IPS-20b (cell line): ENCODE measurements around the gene CCNY.
"Not testable (repeated sequence)": the region's sequence is repeated elsewhere in the genome, so short reads cannot be mapped to it uniquely, and the experiment has no call there.

Experiments used
- H3K27ac ChIP-seq: one replicate; pipeline ENCODE4 v1.5.1; 2013; ENCODE audit warnings: low read length
- H3K27me3 ChIP-seq: 2 replicates; pipeline ENCODE4 v1.6.1; 2013; ENCODE audit warnings: mild to moderate bottlenecking, low read length, inconsistent platforms; ENCODE audit not compliant: insufficient read depth
- H3K36me3 ChIP-seq: 2 replicates; pipeline ENCODE4 v1.6.1; 2013; ENCODE audit warnings: low read depth, mild to moderate bottlenecking, inconsistent platforms, low read length, moderate library complexity; ENCODE audit not compliant: insufficient read depth
- H3K4me1 ChIP-seq: 2 replicates; pipeline ENCODE4 v1.6.1; 2013; ENCODE audit warnings: mild to moderate bottlenecking, control low read depth, inconsistent platforms, low read length, moderate library complexity; ENCODE audit not compliant: insufficient read depth
- H3K4me3 ChIP-seq: 2 replicates; pipeline ENCODE4 v1.5.1; 2013; ENCODE audit warnings: mild to moderate bottlenecking, low read length, inconsistent platforms
- H3K9ac ChIP-seq: 2 replicates; pipeline ENCODE4 v1.6.1; 2013; ENCODE audit warnings: low read depth, mild to moderate bottlenecking, inconsistent platforms, low read length, moderate library complexity
- H3K9me3 ChIP-seq: 2 replicates; pipeline ENCODE4 v1.6.1; 2013; ENCODE audit warnings: mild to moderate bottlenecking, low read depth, low read length, inconsistent platforms; ENCODE audit not compliant: insufficient read depth

Gene CCNY

DNA sequence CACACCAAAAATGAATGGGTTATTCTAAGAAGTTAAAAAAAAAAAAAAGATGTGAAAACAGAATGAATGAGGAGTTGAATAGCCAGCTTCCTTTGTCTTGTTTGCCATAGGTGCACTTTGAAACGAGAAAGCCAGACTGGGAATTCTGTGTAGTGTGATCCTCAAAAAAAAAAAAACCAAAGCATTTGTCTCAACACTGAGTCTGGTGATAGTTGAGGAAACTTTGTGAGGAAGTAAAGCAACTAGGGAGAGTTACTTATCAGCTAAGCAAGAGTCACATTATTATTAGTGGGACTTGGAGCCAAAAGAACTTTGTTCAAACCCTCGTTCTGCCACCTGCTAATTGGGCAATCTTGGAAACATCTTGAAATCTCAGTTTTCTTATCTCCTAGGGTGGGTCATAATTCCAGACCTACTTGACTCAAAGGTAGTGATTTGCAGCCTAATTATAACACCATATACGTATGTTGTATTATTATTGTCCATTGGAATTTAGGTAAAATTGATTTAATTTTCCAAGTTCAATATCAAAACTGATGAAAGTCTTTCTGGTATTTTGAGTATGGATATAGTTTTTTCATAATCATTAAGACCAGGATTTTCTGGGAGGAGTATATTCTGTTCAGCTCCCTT is 169.0 kb downstream of the CCNY start:
- H3K9me3 ChIP-seq, result no peaks in the 10 kb centered on the region
- H3K27me3 ChIP-seq, result no peaks in the 10 kb centered on the region
- no peak overlapping the region for H3K27ac ChIP-seq
- peaks cover 9% of the 10 kb centered on the region; the same call in 1 of the 2 replicates for H3K4me1 ChIP-seq
- H3K4me3 ChIP-seq, result no peak overlapping the region
- H3K36me3 ChIP-seq, result no peaks in the 10 kb centered on the region
- H3K9ac ChIP-seq, result peak overlapping the region; percentile 40; the same call in 1 of the 2 replicates

DNA sequence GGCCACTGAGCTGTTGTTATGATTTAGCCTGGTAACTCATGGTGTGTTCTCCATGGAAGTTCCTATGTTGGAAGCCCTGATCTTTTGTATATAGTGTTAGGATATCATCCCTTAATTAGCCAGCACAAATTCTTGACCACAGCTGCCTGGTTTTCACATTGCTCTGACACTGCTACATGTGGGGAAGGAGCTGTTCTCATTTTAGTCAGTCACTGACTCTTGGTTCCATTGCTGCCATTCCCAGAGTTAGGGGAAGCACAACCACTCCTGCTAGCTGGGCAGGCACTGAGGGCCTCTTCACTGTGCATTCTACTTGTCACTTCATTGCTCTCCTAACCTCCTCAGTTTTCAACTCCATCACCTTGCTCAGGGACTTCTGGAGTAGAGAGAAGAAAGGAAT is 170.4 kb downstream of the CCNY start:
- H3K27ac ChIP-seq, result no peak overlapping the region

DNA sequence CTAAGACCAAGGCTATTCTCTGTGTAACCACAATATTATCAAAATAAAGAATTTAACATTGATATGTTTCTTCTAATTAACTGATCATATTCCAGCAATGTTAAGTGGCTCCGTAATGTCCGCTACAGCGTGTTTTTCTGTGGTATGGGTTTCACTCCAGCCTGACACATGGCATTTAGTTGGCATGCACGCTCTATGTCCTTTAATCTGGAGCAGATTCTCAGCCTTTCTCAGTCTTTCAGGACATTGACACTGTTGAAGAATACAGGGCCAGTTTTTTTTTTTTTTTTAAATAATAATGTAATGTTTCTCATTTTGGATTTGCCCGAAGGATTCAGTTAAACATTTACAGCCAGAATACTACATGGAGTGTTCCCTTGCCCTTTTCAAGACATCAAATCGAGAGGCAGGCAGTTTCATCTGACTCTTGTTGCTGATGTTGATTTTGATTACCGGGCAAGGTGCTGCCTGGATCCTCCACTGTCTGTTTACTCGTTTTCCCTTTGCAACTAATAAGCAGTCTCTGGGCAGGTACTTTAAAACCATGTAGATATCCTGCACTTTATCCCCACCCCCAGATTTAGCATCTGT is 171.3 kb downstream of the CCNY start:
- H3K27ac ChIP-seq, result no peak overlapping the region
- no peak overlapping the region for H3K9ac ChIP-seq
- H3K36me3 ChIP-seq, result no peaks in the 10 kb centered on the region
- peaks cover 9% of the 10 kb centered on the region; the same call in 1 of the 2 replicates for H3K4me1 ChIP-seq
- H3K4me3 ChIP-seq, result no peak overlapping the region
- H3K27me3 ChIP-seq, result no peaks in the 10 kb centered on the region
- no peaks in the 10 kb centered on the region for H3K9me3 ChIP-seq

More for the DNA sequence above, 170.4 kb downstream of the CCNY start:
- Histone ChIP-seq H3K9ac (no peak overlapping the region), H3K4me1 (peaks cover 9% of the 10 kb centered on the region; the same call in 1 of the 2 replicates), H3K9me3 (no peaks in the 10 kb centered on the region), H3K4me3 (no peak overlapping the region), H3K27me3 (no peaks in the 10 kb centered on the region), H3K36me3 (no peaks in the 10 kb centered on the region)

DNA sequence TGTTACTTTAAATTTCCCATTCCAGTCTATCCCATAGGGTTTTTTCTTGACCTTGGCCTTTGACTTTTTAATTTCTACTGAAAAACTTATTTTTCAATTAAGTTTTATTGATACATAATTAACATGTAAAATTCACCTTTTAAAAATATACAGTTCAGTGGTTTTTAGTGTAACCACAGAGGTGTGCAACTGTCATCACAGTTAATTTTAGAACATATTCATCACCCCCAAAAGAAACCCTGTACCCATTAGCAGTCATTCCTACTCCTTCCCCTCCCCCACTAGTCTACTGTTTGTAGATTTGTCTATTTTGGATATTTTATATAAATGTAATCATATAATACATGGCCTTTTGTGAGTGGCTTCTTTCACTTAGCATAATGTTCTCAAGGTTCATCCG is 172.3 kb downstream of the CCNY start:
- Histone ChIP-seq H3K4me3 (no peak overlapping the region), H3K9ac (no peak overlapping the region), H3K27me3 (no peaks in the 10 kb centered on the region), H3K27ac (no peak overlapping the region), H3K36me3 (no peaks in the 10 kb centered on the region), H3K4me1 (peaks cover 6% of the 10 kb centered on the region; the same call in 1 of the 2 replicates), H3K9me3 (no peaks in the 10 kb centered on the region)

DNA sequence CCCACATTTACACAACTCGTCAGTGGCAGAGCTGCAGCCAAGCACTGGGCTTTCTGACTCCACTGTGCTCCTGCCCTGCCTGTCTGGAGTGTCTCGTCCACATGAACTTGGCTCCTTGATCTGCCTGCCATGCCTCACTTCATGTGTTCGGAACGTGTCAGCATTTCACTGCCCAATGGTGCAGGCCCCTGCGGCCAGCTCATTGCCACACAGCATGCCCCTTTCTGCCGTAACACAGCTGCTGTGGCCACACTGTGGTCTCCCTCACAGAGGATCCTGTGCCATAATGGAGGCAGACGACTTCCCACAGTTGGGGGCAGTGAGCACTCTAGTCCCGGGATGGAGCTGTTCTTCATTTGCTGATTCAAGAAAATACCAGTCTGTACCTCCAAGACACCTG is 174.6 kb downstream of the CCNY start:
- H3K4me3 ChIP-seq, result no peak overlapping the region

DNA sequence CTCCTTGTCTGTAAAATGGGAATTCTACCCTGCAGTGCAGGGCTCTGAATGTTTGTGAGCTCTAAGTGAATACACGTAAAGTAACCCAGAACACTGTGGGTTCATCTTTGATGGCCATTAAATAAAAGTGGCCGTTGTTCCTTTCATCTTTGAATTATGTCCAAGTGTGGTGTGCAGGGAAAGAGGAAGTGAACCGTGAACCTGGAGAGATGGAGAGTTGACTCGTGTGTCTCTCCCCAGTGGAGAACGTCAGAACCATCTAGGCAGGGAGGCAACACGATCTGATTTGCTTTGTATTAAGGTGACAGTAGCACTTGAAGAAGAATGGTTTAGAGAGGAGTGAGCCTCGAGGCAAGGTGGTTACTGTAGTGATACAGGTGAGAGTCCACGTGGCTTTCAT is 175.3 kb downstream of the CCNY start:
- H3K36me3 ChIP-seq, result no peaks in the 10 kb centered on the region
- no peaks in the 10 kb centered on the region for H3K9me3 ChIP-seq
- no peak overlapping the region for H3K27ac ChIP-seq
- H3K9ac ChIP-seq, result no peak overlapping the region
- no peaks in the 10 kb centered on the region for H3K27me3 ChIP-seq
- no peak overlapping the region for H3K4me3 ChIP-seq
- peaks cover 3% of the 10 kb centered on the region; the same call in 1 of the 2 replicates for H3K4me1 ChIP-seq

More for the DNA sequence above, 174.6 kb downstream of the CCNY start:
- Histone ChIP-seq H3K9ac (no peak overlapping the region), H3K36me3 (no peaks in the 10 kb centered on the region), H3K27ac (no peak overlapping the region), H3K9me3 (no peaks in the 10 kb centered on the region), H3K27me3 (no peaks in the 10 kb centered on the region), H3K4me1 (peaks cover 3% of the 10 kb centered on the region; the same call in 1 of the 2 replicates)

DNA sequence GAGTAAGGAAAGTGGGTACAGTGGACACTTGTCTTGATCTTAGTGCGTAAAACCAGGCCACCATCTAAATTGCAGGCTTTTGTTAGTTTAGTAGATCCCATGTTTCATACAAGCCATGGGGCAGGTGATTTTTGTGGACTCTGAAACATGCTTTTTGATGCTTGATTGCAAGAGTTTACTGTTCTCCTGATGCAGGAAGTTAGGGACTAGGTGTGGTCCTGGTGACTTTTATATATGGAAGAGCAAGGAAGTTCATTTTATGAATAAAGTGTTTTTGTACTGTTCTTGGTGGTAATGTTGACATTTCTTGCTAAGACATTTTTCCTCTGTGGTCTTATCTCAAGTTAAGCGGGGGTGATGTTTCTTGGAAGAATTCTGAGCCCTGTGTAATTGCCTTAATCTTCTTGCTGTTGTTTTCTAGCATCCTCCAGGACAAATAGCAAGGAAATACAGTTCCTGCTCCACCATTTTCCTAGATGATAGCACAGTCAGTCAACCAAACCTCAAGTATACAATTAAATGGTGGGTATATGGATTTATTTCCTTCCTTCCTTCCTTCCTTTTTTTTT is 179.9 kb downstream of the CCNY start:
- peaks cover 17% of the 10 kb centered on the region for H3K4me1 ChIP-seq
- H3K9ac ChIP-seq, result no peak overlapping the region
- no peak overlapping the region for H3K4me3 ChIP-seq
- no peak overlapping the region for H3K27ac ChIP-seq
- no peaks in the 10 kb centered on the region for H3K9me3 ChIP-seq
- no peaks in the 10 kb centered on the region for H3K27me3 ChIP-seq
- no peaks in the 10 kb centered on the region for H3K36me3 ChIP-seq

DNA sequence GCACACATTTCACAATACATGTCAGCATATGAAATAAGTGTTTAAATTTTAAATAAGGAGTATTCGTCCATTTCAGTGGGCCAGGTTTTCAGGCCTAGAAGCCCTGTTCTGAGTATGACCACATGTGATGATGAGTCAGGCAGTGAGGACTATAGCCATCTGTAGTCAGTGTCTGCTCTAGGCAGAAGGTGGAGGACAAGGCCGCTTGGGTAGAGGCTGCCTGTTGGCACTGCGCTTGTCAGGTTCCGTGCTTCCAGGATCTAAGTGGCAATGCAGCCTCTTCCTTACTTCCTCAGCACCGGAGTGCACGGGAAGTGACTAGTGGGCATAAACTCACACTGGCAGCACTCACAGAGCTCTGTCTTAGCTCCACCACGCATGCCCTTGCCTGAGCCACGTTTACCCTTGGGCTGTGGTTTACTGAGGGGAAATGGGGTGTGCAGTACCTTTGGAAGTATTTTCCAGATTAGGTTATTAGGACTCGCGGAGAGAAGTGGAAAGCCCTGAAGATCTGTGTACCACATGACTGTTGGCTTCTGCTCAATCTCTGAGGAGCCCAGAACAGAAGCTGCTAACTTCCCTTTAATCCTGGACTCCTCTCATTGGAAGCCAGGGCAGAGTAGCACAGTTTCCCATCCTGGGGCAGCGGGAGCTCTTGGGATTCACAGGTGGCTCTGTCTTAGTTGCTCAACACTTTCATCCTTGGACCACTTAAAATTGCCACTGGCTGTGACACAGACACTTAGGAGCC is 181.3 kb downstream of the CCNY start:
- Histone ChIP-seq H3K9me3 (no peaks in the 10 kb centered on the region), H3K4me1 (peaks cover 17% of the 10 kb centered on the region), H3K9ac (no peak overlapping the region), H3K27me3 (no peaks in the 10 kb centered on the region), H3K27ac (no peak overlapping the region), H3K36me3 (no peaks in the 10 kb centered on the region), H3K4me3 (no peak overlapping the region)

DNA sequence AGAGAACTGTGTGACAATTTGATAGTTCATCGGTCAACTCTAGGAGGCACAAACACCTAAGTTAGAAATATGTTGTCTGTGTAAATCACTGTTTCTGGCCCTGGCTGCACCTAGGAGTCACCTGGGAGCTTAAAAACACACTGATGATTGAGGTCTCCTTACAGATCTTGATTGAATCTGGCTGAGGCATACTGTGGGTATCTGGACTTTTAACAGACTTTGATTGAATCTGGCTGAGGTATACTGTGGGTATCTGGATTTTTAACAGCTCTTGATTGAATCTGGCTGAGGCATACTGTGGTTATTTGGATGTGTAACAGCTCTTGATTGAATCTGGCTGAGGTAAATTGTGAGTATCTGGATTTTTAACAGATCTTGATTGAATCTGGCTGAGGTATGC is 181.9 kb downstream of the CCNY start:
- H3K27me3 ChIP-seq, H3K36me3 ChIP-seq, H3K4me3 ChIP-seq, H3K27ac ChIP-seq, H3K9ac ChIP-seq, H3K9me3 ChIP-seq: not testable (repeated sequence)
- H3K4me1 ChIP-seq, result peaks cover 17% of the 10 kb centered on the region

DNA sequence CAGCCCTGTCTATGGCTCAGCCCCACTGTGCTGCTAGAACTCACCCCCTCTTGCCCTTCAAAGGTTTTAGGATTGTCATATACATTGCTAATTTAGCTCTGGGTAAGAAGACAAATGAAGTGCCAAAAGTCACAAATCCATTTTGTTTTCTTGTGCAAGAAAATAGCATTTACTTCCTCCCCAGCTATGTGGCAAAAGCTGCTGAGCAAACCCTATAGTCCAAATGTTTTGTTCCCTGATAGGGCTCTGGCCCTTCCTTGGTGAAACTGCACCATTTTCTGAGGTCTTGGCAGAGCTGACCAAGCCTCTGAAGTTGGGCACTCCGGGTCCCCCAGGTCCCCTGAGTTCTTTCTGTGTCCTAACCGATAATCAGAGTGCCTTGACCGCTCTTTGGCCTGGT is 184.7 kb downstream of the CCNY start:
- H3K9me3 ChIP-seq, result no peaks in the 10 kb centered on the region
- no peak overlapping the region for H3K27ac ChIP-seq
- peaks cover 27% of the 10 kb centered on the region for H3K4me1 ChIP-seq
- H3K9ac ChIP-seq, result no peak overlapping the region
- H3K4me3 ChIP-seq, result no peak overlapping the region
- H3K36me3 ChIP-seq, result no peaks in the 10 kb centered on the region
- no peaks in the 10 kb centered on the region for H3K27me3 ChIP-seq

DNA sequence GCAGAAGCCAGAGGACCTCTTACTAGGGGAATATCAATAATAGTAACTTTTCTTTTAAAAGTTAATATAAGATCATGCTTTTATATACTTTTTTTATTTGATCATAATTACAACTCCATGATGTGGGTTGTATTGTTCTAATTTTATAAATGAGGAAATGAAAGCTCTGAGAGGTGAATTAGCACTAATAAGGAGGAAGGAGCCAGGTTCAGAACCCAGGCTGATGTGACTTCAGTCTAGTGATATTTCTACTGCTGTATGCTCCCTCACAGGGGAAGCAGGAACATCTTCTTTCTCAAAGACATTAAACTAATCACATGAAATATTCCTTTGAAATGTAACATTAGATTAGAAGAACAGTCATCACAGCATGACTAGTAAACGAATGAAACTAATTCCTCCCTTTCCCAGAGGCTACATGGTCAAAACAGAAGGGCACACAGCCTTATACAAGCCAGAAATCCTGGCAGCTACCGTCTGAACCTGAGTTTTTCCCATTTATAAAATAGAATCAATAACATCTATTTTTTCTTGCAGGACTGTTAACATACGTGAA is 187.4 kb downstream of the CCNY start:
- Histone ChIP-seq H3K4me3 (no peak overlapping the region), H3K4me1 (peaks cover 34% of the 10 kb centered on the region), H3K9ac (no peak overlapping the region), H3K36me3 (no peaks in the 10 kb centered on the region), H3K9me3 (no peaks in the 10 kb centered on the region), H3K27me3 (no peaks in the 10 kb centered on the region), H3K27ac (peak overlapping the region; percentile 34)
